Measurements from ENCODE around the gene CERCAM. TPM values are rescaled to one million over a fixed set of nuclear protein-coding genes. Genes with fewer than 3 reads are reported as not detected.

Gene CERCAM
- total RNA-seq (10 to 100 TPM; 19.7 to 21.7 TPM), polyA plus RNA-seq (ENCODE audit: insufficient read depth, low read depth, low replicate concordance) (26.0 TPM)
- long read RNA-seq, donor 1, transcript CERCAM-201 (13 exons, 2,685 nt) = major isoform, 13 of 13 reads
- long read RNA-seq, donor 1, partial matches to known transcripts = 0 of 13 reads
- long read RNA-seq, donor 1, other reads (novel, unspliced or antisense) = 0 of 13 reads
- long read RNA-seq, donor 2, partial matches to known transcripts = 13 of 15 reads
- long read RNA-seq, donor 2, other reads (novel, unspliced or antisense) = 0 of 15 reads

- peak; percentile 61 for DNase-seq
- Histone ChIP-seq H3K27ac (peak within 1 kb of the TSS in 1 of 2 donors; percentile 68), H3K4me1 (peaks cover 8% of the 10 kb centered on the region), H3K36me3 (ENCODE audit: low read depth, missing control alignments) (no peaks in the 10 kb centered on the region), H3K9me3 (no peaks in the 10 kb centered on the region), H3K27me3 (no peaks in the 10 kb centered on the region), H3K4me3 (peak within 1 kb of the TSS; percentile 72 to 78)
- TF ChIP-seq CTCF (IDR thresholded peaks at IDR 0.05) (no peak), POLR2A (IDR thresholded peaks at IDR 0.05) (no peak)
- intact Hi-C loops (cut with DNase I; ENCODE audit: low total_unique reads) = no loop called here
- 0 to 1% methylated on average over 1 to 51 of the region's 59 CpGs for WGBS, 2 donors
These were observed at the start of gene CERCAM for GRCh38 chr9:128420651-128421481. Gene CERCAM (plus strand): TSS chr9:128420857. CDS start chr9:128420878, 21 bp downstream.

- Histone ChIP-seq H3K4me3 (peak overlapping the region; percentile 70 to 78), H3K27me3 (no peaks in the 10 kb centered on the region), H3K4me1 (peaks cover 14% of the 10 kb centered on the region), H3K36me3 (ENCODE audit: low read depth, missing control alignments) (no peaks in the 10 kb centered on the region), H3K27ac (peak overlapping the region in 1 of 2 donors; percentile 91), H3K9me3 (no peaks in the 10 kb centered on the region)
- DNase-seq = no peak
- TF ChIP-seq CTCF (IDR thresholded peaks at IDR 0.05) = no peak
- no peak for TF ChIP-seq POLR2A (IDR thresholded peaks at IDR 0.05)
- intact Hi-C loops (cut with DNase I; ENCODE audit: low total_unique reads) = loop anchor here (5.0 kb wide), 1 partner anchor 1599 kb away; no protein-coding TSS in a partner anchor
- WGBS, 2 donors = 0% methylated on average over 10 of the region's 10 CpGs
These were observed 49.0 kb upstream of the CERCAM start for GRCh38 chr9:128371630-128372117.

- Histone ChIP-seq H3K27me3 (no peaks in the 10 kb centered on the region), H3K4me1 (peaks cover 14% of the 10 kb centered on the region), H3K27ac (no peak overlapping the region), H3K4me3 (no peak overlapping the region), H3K9me3 (no peaks in the 10 kb centered on the region), H3K36me3 (ENCODE audit: low read depth, missing control alignments) (no peaks in the 10 kb centered on the region)
- no peak for DNase-seq
- TF ChIP-seq CTCF (IDR thresholded peaks at IDR 0.05) (no peak), POLR2A (IDR thresholded peaks at IDR 0.05) (no peak)
- intact Hi-C loops (cut with DNase I; ENCODE audit: low total_unique reads) = loop anchor here (5.0 kb wide), 1 partner anchor 1600 kb away; no protein-coding TSS in a partner anchor
- 23 to 41% methylated on average over 4 of the region's 4 CpGs for WGBS, 2 donors
These were observed 48.4 kb upstream of the CERCAM start for GRCh38 chr9:128372188-128372641.

- intact Hi-C loops (cut with DNase I; ENCODE audit: low total_unique reads) = loop anchor here (5.0 kb wide), 1 partner anchor 1600 kb away; no protein-coding TSS in a partner anchor
- Histone ChIP-seq H3K27me3 (no peaks in the 10 kb centered on the region), H3K4me3 (no peak overlapping the region), H3K36me3 (ENCODE audit: low read depth, missing control alignments) (no peaks in the 10 kb centered on the region), H3K4me1 (peaks cover 14% of the 10 kb centered on the region), H3K27ac (no peak overlapping the region), H3K9me3 (no peaks in the 10 kb centered on the region)
- WGBS, 2 donors = 75 to 94% methylated on average over 1 of the region's 1 CpG
- DNase-seq = no peak
- TF ChIP-seq POLR2A (IDR thresholded peaks at IDR 0.05) = no peak
- no peak for TF ChIP-seq CTCF (IDR thresholded peaks at IDR 0.05)
These were observed 47.9 kb upstream of the CERCAM start for GRCh38 chr9:128372784-128373183.
